Mucosa of gallbladder (tissue), 1 donor: ENCODE measurements around the gene TMUB1. TPM values are rescaled to one million over a fixed set of nuclear protein-coding genes. Genes with fewer than 3 reads are reported as not detected.
A peak's percentile ranks its signal among the peaks of the same experiment; 100 is the strongest.

ENCODE experiments used
- DNase-seq: peaks from one replicate; pipeline ENCODE4 v3.0.0-alpha.2; 2020; ENCODE audit warnings: low spot score
- total RNA-seq: library from RNA; stranded (reverse); gene quantifications from one replicate; pipeline ENCODE4 v1.2.1, GENCODE V29; 2021
- donor health status: DM: no; HTN: no; CAD: no.

Gene TMUB1, protein sequence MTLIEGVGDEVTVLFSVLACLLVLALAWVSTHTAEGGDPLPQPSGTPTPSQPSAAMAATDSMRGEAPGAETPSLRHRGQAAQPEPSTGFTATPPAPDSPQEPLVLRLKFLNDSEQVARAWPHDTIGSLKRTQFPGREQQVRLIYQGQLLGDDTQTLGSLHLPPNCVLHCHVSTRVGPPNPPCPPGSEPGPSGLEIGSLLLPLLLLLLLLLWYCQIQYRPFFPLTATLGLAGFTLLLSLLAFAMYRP
- 69.1 TPM for total RNA-seq

DNA sequence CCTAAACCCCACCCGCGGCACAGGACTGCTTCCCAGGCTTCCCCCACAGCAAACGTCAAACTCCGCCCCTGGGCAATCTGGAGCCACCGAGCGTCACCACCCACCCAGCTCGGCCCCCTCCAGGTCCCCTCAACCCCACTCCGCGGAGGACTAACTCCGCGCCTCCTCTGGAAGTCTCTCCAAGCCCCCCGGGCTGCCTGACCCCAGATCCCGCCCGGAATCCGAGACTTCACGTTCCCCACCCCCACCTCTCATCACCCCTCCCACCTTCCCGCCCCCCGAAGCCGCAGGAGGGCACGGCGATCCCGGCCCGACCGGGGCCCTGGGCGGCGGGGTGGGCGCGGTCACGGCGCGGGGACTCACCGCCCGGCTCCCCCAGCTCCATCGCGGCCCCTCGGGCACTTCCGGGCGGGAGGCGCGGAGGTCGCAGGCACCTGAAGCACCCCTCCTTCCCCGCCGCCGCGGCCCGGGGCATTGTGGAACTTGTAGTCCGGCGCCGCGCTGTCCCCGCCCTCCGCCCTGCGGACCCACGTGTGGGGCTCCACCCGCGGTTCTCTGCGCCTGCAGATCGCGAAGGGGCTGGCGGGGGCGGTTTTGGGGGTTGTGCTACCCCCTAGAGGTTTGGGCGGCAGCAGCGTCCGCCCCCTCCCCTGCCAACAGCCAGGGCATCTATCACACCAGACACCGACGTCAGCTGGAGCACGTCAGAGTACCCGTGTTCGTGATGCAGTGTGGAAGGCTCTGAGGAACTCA, at the start of gene TMUB1:
TSS of gene TMUB1 (minus strand) at position 423 of the 753 bp plus-strand sequence. CDS start 930 bp downstream, outside the sequence.
- peak; percentile 72 for DNase-seq

DNA sequence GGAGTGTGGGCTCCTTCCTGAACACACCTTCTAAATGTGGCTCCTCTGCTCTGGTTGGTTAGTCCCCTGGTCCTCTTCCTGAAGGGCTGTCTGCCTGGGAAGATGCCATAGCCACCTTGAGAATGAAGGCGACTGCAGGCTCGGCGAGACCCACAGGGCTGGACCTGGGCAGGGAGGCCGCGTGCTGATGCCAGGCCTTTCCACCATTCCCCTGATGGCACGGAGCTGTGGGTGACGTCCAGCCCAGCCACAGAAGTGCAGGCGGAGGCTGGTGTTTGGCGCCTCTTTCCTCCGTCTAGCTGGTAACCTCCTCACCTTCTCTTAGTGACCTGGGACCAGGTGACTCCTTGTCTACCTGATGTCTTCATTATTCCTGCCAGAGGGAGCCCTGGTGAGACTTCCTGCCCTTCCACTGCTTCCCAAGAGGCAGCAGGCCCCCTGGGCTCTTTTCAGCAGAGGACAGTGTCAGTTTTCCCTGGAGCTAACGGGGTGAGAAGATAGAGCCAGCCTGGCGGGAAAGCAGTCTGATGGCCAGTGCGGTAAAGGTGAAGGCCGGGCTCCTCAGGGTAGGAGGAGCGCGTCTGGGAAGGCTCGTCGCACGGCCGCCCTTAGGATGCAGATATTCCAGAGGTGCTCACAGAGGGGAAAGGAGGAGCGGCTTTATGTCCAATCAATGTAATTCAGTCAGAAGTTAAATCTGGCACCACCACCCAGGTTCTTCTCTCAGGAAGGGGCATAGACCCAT, 49.3 kb upstream of the TMUB1 start:
- no peak for DNase-seq

DNA sequence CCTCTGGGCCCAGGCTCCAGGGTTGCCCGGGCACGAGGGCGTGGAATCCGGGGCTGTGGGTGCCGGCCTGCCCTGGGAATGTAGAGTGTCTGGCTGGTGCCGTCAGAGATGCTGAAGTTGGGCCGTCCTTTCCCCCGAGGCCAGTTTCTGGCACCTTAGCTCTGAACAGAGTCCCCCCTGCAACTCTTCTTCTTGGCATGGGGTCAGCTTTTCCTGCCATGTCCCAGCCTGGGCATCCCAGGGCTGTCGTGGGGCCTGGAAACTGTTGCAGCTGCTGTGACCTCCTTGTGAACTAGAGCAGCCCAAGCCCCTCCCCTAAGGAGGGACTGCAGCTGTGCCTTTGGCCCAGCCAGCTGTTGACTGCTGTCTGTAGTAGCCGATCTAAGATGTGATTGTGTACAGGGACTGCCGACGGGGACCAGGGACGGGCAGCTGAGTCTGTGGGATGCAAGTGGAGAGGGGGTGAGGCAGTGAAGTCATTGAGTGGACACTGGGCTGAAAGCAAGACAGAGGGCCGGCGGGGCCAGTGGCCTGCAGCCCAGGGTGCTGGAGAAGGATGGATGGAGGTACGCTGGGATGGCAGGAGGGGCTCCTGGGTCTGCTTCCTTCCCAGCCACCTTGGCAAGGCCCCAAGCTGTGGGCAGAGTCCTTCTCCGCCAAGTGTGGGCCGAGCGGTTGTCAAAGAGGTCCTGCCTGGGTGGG, 48.5 kb upstream of the TMUB1 start:
- no peak for DNase-seq

DNA sequence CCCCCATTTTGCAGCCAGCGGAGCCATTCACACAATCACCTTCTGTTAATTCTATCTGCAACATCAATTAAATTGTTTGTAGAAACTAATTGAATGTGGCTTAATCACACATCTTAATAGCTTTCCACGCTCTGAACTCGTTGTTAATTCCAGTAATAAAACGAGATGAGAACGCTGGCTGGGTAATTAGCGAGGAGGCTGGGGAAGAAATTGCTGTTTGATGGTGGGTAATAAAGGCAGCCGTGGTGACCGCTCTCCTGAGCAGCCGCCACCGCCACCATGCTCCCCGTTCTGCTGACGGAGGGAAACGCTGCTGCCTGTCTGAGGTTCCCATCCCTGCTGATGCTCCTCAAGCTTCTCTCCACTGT, 47.9 kb upstream of the TMUB1 start:
- DNase-seq, result no peak

DNA sequence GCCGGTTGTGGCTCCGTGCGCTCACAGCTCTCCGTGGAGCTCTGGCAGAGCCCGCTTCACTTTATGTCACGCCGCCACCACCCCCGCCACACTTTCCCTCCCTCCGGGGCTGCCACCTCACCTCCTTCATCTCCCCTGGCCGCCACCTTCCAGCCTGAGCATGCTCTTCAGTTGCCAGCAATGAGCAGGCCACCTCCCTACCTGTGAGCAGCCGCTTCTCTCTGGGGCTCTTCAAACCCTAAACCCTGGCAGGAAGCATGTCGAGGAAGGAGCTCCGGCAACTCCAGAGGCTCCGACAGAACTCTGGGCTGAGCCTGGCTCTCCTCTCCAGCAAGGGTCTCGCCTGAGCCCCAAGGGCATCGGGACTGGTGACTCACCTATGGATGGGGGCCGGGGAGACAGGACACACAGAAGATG, 47.5 kb upstream of the TMUB1 start:
- no peak for DNase-seq

DNA sequence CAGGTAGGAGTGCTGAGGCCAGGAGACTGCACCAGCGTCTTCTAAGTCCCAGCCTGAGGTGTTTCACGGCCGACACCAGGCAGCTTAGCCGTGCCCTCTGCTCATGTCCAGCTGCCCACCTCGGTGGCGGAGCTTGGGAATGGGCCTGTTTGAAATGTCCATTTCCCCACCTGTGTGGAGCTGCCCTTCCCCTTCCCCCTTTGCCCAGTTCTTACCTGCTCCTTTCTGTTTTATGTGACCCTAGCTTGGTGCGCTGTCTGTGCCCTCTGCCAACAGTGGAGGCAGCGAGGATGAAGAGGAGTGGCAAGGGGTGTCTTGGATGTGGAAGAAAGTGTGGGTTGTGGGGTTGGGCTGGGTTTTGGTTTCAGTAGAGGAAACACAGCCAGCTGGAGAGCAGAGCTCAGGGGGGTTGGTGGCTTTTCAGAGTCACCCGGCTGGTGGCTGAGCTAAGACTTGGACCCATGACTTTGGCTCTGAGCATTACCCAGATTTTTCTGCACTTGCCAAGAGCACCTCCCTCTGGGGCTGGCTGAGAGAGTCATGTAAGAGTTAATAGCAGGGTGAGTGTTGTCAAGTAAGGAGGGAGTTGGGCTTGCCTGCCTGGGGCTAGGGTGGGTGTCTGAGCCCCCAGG, 46.8 kb upstream of the TMUB1 start:
- DNase-seq, result no peak

DNA sequence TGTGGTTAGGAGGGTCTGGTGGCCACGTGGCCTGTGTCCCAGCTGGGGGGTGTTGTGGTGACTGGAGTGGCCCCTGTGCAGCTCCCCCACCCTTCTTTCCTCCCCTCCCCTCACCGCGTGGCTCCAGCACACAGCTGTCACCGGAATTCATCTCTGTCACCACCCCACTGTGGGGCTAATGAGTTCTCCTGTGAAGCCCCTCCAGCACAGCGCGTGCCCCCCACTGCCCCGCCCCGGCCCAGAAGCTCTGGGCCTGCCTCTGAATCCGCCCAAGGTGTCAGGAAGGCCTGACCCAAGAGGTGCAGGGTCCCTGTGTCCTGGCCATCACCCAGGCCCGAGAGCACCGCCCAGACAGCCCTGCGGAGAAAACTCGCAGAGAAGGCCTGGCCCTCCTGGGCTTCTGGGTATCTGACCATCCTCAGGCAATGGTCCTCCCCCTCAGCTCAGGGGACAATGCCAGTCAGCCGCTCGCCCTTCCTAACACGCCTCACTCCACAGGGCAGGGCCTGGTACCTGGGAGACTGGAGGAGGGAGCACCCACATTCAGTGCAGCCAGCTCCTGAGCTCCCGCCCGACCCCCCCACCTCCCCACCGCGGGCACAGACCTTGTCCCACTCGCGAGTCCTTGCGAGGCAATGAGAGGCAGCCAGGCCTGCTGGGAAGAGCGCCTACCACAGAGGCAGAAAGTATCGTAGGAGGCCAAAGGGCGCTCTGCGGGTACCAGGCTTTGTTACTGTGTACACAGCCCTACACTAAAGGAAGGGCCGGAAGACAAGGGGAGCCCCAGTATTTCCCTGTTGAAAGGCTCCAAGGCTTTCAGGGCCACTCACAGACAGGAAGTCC, 46.0 kb upstream of the TMUB1 start:
- DNase-seq, result peak; percentile 27

DNA sequence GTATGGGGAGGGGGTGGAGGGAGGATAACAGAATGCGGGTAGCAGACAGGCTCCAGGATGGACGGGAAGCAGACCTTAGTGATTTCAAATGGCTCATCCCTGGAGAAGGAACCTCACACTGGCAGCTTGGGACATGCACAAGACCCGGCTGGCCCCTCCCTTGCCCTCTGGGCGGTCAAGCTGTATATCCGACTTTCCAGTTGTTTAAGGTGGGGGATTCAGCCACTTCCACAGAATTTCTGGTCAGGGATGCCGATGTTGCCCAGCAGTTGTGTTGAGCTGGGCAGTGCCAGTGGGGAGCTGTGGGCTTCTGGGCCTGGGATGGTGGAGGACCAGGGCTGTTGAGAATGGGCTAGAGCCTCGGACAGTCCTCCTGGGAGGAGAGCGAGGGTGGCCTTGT, 45.4 kb upstream of the TMUB1 start:
- DNase-seq, result no peak

DNA sequence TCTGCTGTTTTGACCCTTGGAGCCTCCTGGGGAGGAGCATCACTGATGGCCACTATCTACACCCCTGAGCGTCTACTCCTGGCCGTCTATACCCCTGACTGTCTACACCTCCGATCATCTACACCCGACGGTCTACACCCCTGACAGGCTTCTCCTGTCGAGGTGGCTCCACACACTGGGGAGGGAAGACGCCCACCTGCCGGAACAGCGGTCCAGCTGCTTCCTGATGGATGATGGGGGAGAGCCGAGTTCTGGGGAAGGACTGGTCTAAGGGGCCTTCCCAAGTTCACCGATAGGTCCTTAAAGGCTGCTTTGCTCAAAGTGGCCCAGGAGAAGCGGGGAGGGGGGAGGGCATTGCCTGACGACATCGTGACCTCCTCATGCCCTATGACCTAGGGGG, 44.9 kb upstream of the TMUB1 start:
- no peak for DNase-seq

DNA sequence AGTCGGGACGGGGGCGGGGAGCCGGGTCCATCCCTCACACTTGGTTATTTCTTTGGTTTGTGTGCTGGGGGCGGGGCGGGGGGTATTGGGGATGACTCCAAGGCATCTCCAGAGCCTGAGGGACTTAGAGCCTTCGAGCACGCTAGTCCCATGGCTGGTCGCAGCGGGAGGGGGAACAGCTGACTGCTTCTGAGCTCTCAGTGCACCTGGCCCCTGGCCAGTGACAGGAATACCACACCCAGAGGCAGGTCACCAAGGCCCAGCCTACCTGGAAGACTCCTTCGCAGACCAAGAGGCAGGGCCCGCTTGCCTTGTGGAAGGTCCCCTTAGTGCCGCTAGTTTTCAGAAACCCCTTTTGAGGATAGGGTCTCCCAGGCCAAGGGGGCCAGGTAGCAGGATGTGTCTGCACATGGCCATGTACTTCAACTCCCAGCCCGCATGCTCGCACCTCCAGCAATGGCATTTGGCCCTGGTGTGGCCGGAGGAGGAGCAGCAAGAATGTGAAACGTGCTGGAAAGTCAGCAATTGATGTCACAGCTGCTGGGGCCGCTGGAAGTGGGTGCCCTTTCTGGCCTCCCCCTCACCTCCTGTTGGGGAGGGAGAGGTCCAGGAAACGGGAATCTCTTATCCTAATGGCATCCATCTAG, 43.3 kb upstream of the TMUB1 start:
- peak; percentile 74 for DNase-seq

DNA sequence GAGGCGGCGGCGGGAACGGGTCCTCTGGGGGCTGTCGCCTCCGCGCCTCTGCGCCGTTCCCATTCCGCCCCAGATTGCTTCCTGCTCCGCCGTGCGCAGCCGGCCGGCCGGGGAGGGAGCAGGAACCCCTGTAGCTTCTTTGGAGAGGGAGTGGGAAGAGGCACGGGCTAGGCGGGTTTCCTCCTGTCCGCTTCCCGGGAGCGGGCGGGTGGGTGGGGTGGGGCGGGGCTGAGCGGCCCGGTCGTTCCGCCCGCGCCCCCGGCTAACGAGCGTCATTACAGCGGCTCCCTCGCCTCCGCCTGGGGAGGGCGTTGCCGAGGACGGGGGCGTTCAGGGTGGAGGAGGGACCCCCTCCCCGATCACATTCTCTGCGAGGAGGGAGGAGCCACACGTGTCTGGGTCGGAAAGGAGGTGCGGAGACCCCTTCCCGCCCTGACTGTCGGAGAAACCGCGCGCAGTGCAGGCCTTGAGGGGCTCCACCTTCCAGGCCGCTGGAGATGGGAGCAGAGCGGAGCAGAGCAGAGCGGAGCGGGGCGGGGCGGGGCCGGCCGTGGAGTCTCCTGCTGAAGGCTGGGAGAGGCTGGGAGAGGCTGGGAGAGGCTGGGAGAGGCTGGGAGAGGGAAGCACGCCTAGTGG, 42.7 kb upstream of the TMUB1 start:
- DNase-seq, result no peak

DNA sequence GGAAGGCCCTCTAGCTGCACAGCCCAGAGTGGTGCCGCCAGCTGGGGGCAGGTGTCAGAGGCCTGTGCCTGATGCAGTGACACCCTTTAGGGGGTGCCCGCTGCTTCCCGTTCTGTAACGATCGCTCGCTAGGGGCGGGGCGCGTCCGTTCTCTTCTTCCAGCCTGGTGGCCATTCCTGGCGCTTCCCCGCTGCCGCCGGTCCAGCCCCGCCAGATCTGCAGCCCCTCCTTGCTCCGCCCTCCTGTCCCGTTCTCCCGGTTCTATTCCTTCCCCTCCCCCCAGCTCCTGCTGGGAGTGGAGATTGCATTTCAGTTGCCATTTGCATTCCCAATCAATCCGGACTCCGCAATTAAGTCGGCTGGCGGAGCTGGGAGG, 42.2 kb upstream of the TMUB1 start:
- DNase-seq, result peak; percentile 38

DNA sequence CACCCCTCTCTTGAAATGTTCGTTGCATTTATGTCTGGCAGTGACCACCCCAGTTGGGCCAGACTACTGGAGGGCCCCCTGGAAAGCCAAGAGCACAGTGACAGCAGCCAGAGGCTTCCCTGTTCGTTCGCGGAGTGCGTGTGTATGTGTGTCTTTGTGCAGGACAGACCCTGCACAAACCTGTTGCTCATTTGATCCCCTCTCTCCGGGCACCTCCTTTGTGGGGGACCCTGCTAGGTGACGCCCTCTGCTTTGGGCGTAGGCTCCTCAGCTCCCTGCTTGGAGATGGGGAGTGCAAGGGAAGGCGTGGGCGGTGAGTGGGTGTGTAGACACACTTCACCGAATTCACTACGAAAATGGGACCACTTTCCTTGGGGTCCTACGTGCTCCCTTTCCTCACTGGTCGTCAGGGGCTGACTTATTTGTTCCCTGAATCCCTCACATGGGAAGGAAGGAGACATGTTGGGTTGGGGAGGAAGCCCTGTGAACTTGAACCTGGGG, 41.7 kb upstream of the TMUB1 start:
- DNase-seq, result no peak

DNA sequence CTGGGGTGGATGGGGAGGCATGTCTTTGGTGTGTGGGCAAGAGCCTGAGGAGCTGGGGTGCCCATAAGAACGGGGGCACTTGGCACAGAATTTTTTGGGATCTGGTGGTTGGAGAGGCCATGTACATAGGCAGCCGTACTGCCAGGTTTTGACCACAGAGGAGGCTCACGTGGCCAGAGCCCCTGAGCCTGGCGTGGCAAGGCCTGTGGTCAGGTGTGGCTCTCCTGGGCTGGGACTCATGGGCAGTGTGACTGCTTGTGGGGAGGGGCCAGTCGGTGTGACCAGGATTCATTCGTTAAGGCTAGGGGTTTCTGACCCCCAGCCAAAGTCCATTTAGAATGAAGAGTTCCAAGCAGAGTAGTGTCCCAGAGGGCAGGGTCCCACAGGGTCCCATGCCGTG, 41.2 kb upstream of the TMUB1 start:
- no peak for DNase-seq

DNA sequence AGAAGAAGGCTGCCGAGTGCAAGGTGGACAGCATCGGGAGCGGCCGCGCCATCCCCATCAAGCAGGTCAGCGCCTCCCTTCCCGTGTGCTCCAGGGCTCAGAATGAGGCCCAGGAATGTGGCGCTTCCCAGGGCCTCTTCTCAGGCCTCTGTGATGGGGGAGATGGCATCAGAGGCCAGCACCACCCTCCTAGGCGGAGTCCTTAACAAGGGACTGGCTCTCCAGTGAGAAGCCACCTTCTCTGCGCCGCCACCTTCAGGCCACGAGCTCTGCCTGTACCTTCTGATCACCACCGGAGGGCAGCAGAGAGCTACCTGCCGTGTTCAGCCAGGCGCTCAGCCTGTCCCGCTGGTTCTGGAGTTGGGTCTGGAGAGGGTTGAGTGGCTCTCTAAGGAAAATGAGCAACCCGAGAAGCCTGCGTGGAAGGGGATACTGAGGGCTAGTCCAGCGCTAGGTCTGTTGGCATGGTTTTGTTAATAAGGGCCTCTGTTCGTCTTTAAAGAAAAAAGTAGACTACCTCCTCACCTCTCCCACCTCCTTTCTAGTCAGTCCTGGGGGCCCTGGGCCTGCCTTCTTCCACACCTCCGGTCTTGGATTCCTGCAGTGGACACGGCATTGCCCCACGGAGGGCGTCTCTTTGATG, 40.6 kb upstream of the TMUB1 start:
- DNase-seq, result peak; percentile 88

DNA sequence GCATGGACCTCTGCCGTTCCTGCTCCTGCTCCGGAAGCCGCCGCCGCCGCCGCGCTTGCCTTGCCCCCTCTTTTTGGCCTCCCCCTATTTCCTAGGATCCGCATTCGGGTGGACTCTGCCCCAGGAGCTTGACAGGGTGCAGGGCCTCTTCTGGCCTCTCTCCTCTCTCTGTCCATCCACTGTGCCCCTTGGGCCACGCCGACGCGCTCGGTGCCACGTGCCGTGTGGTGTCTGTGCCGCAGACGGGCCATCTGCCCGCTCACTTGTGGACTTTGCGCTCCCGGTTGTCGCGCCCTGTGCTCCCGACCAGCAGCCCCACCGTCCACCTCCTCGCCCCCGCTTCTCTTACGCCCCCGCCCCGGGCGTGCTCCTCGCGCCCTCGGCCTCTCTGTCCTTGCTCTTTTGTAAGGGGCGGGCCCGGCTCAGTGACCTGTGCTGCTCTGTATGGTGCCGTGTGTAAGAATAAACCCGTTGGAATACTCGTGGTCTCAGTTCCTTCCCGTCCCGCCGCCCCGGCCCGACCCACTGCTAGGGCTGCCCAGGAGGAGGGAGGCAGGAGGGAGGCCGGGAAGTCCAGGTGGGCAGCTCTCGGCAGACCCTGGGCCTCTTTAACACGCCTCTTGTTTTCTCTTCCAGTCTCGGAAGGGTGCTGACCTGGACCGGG, 40.0 kb upstream of the TMUB1 start:
- no peak for DNase-seq

DNA sequence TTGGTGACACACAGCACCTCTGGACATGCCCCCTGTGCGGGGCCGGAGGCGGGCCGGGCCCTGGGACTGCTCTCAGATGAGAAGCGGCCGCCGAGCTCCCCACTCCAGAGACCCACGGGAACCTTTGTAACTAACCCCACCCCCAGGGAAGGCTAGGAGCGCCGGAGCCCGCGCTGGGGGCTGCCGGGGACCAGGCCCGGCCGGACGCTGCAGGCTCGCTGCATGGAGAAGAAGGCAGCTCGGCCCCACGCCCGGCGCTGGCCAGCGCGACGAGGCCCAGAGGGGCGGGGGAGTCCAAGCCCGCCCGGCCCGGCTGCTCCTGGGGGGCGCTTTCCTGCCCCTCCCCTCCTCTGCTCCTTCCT, 39.5 kb upstream of the TMUB1 start:
- no peak for DNase-seq

DNA sequence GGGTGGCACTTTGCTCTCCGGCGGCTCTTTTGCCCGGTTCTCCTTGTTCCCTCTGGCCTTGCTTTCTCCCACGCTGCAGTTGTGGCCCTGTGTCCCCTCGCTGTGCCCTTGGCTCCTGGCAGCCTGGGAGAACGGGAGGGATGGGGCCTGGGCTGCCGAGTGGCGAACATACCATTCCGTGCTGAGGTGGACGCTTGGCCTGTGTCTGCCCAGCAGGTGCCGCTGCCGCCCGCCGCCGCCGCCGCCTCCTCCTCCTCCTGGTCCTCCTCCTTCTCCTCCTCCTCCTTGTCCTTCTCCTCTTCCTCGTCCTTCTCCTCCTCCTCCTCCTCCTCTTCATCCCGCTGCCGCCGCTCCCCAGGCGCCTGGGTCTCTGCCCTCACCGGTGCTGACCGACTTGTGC, 39.0 kb upstream of the TMUB1 start:
- DNase-seq, result no peak
